ENCODE results near the gene ZFAND5.
A peak's percentile ranks its signal among the peaks of the same experiment; 100 is the strongest.

Gene ZFAND5

DNA sequence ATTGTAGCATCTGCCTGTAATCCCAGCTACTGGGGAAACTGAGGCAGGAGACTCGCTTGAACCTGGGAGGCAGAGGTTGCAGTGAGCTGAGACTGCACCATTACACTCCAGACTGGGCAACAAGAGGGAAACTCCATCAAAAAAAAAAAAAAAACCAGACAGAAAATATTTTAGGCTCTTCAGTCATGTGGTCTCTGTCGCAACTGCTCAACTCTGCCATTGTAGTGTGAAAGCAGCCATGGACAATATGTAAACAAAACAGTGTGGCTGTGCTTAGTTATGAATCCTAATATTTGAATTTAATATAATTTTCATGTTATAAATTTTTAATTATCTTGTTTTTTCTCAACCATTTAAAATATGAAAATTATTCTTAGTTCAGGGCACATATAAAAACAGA is 38.4 kb downstream of the ZFAND5 start:
- DNase-seq (ENCODE audit: low spot score) = no peak
- FAIRE-seq = no peak

DNA sequence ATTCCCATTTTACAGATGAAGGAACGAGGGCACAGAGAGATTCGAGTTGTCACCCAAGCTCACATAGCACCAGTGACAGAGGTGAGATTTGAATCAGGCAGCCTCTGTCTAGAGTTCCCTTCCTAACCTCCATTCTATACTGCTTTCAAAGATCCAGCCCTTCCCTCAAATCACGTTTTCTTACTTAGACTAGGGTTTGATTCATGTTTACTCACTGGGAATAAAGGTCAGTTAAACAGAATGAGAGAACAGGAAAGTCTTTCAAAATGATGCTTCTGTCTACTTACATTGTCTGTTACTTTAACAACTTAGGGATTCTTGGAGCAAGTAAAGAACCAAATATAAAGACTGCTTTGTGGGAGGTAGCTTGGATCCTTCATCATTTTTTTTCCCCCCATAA is 40.0 kb downstream of the ZFAND5 start:
- FAIRE-seq = no peak
- no peak for DNase-seq (ENCODE audit: low spot score)

DNA sequence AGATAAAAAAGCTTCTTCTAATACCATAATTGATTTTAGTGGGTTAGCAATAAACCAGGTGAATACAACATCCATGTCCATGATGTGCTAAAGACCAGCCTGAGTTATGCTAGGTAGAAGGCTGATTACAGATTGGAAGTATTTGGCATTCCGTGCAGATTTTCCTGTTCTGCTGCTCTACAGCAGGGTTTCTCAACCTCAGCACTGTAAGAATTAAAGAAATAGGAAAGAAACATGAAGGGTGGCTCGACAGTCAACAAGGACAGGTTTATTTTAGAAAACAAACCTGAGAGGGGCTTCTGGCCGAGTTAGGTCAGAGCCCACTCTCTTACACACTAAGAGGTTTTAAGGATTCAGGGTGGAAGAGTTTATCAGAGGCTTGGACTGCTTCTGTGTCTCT is 42.3 kb downstream of the ZFAND5 start:
- DNase-seq (ENCODE audit: low spot score) (no peak), FAIRE-seq (no peak)

DNA sequence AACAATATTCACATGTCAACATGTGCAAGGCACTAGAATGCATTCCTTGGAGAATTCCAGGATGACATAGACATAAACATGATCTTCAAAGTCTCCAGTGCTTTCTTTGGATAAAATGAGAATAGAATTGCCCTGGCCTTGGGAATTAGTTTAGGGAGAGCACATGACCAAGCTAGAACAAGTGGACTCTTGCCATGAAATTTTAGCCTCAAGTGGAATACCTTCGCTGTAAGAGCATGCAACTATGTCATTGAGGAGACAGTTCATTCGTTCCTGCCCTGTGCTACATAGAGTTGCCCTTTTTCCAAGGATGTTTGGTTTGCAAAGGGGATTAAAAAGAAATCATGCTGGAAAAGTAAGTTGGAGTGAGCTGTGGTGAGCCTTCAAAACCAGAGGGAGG is 42.7 kb downstream of the ZFAND5 start:
- no peak for DNase-seq (ENCODE audit: low spot score)
- FAIRE-seq = no peak

DNA sequence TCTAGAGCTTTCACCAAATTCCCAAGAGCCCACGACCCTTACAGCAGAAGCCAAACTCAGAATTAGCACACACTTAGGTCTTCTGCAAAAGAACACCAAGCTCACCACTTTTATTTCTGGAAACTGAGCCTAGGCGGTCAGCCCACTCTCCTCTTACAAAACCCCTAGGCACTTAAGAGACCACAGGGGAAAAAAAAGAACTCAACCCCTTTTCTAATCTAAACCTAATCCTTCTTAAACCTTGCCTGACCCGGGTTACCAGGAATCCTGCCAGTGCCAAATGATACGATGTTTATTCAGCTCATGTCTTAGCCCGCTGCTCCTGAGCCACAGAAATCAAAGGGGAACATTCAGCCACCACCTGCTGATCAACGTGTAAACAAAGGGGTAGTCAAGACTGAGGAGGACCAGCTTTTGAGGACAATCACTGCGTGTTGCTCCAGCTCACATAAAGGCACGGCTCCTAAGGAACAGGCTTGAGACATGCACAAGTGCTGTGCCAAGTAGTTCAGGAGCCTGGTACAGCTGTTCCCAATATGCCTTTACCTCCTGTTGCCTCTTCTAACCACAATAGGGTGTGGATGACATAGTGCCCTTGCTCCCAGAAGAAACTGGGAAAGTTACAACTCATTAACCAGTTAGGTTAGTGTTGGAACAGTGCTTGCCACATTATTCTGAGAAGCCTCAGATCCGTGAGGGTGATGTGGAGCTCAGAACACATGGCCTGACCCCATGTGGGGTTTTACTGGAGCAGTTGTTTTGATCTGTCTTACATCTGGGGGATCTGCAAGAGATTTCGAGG is 49.3 kb downstream of the ZFAND5 start:
- peak; percentile 50 for FAIRE-seq

DNA sequence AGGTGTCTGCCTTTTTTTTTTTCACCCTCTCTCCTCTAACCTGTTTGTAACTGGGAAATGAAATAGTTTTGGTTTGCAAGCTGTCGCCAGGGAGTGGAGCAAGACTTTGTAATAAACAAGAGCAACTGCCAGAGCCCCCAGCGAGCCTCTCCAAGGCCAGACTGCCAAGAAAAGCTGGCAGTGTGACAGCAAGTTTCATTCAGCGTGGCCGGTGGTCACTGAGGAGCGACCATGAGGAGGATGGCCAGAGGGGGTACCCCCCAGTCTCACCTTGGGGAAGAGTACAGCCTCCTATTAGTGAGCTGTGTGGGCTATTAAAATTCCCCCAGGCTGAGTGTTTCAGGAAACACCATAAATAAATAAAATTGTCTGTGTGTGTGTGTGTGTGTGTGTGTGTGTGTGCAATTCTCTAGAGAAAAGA is 49.9 kb downstream of the ZFAND5 start:
- no peak for FAIRE-seq

More for the DNA sequence above, 49.3 kb downstream of the ZFAND5 start:
- peak; percentile 37 for DNase-seq (ENCODE audit: low spot score)

DNA sequence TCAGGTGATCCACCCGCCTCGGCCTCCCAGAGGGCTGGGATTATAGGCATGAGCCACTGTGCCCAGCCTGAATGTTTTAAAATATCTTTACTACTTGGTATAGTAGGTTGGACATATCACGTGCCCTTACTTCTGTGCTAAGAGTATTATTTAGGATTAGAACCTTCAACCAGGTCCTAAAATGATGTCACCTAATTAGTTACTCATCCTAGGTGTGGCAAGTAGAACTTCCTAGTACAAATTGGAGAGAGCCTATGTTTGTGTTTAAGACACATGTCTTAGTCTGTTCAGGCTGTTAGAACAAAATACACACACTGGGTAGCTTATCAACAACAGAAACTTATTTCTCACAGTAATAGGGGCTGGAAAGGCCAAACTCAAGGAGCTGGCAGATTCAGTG is 51.5 kb downstream of the ZFAND5 start:
- DNase-seq (ENCODE audit: low spot score) (no peak), FAIRE-seq (no peak)

More for the DNA sequence above, 49.9 kb downstream of the ZFAND5 start:
- peak; percentile 52 for DNase-seq (ENCODE audit: low spot score)

DNA sequence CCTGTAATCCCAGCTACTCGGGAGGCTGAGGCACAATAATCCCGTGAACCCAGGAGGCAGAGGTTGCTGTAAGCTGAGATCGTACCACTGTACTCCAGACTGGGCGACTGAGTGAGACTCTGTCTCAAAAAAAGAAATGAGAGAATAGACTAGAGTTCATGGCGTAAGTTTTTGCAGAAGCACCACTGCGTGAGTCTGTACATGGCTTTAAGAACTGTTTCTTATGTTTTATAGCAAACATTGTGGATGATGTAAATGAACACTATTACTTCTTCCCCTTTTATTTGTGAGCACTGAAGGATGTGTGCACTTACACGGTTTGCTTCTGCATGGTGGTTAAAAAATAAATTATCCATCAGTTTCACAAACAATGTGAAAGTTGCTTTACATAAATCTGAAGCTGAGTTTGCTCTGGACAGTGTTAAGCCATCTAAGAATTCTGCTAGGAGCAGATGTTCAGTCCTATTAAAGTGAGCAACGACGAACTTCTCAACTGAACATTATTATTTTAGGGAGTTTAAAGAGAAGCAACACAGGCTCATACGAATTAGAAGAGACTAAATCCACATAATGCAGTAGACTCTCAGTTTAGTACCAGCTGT is 52.5 kb downstream of the ZFAND5 start:
- FAIRE-seq (no peak), DNase-seq (ENCODE audit: low spot score) (no peak)

DNA sequence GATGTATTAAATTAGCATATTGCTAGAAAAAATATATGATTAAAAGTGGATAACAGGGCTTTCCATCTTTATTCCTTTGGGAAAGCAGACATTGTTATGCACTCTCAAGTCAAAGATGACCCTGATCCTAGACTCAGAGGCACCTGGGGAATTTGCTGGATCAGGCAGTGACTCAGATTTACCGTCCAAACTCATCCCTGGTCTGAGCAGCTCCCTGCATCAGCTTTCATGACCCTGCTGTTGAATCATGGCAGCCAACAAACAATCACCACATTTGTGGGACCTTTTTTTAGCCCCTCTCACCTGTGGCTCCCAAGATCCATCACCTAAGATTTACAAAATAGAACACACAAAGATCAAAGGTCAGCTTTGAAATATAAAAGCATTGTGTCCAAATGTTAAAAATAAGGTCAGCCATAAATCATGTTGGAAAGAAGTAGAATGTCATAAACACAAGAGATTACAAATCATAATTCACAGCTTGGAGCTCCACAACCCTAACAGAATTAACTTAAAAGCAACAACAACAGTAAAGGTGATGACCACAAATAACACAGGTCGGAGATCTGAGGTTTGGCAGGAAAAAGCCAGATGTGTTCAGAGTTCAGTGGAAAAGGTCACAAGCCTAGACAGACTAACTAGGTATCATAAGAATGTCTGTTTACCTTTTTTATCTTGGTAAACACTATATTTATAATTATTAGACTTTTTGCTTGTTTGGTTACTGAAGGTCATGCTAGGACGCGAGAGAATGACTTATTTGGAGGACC is 55.5 kb downstream of the ZFAND5 start:
- DNase-seq (ENCODE audit: low spot score) (peak; percentile 29), FAIRE-seq (no peak)

DNA sequence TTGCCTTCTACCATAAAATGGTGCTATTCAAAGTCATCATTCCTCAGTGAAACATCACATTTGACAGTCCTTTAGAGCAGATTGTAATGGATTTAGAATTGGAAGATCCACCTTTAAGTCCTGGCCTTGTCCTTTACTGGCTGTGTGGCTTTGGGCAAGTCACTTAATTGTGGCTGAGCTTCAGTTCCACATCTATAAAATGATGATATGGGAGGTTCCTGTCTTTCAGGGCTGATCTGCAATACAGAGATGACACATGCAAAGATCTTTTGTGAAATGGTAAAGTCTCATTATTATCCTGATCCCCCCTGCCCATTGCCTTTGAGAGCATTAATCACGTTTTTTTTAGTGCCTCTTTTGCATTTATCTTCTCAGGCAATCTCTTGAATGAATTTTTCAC is 58.2 kb downstream of the ZFAND5 start:
- DNase-seq (ENCODE audit: low spot score) (no peak), FAIRE-seq (no peak)

DNA sequence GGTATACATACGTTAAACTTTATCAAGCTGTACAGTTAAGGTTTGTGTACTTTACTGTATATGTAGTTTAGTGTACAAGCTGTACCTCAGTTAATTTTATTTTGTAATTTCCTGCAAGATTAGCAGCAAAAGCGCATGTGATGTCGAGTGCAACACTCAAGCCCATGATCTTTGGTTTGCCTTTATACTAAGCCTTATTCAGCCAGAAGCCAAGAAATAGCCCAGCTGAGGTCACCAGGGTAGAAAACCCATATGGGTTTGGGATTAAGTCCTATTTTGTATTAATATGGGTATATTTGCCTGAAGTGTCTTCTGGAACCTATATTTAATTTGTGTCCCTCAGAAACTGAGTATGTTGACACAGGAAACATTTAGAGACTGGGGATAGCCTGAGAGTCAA is 59.3 kb downstream of the ZFAND5 start:
- FAIRE-seq (no peak), DNase-seq (ENCODE audit: low spot score) (no peak)

DNA sequence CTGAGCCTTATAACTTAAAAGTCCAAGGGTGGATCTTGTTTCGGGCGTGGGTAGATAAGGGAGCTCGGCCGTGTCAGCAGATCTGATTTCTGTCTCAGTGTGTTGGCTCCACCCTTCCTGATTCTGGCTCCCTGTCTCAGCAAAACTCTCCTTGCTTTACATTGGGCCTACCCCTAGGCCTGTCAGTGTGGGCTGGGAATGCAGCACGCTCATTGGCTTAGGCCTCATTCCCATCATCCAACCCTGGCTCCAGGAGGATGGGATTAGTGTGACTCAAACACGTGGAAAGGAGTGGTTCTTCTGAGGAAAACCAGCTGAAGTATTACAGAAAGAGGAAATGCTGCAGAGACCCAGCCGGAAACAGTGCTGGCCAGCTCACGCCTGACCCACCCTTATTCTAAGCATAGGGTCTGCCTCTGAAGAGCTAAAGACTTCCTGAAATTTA is 59.9 kb downstream of the ZFAND5 start:
- FAIRE-seq (no peak), DNase-seq (ENCODE audit: low spot score) (no peak)

DNA sequence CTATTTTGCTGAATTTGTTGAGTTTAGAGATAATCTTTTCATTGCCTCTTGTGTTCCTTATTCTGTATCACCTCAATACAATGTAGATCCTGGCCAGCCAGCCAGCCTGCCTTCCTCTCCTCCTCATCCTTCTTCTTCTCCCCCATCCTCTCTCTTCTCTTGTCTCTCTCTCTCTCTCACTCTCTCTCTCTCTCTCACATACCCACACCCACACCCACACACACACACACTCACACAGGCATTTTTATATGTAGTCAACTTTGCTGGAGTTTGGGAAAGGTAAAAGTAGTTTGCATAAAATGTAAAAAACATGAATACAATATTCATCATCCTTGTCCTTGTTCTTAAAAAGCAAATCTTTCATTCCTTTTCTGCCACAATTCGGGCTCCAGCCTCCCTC is 60.5 kb downstream of the ZFAND5 start:
- DNase-seq (ENCODE audit: low spot score) = no peak
- no peak for FAIRE-seq

Data from urothelium cell line (cell line).